ENCODE results near the gene DPP4. TPM values are rescaled to one million over a fixed set of nuclear protein-coding genes. Genes with fewer than 3 reads are reported as not detected.

Gene DPP4
- total RNA-seq, 1 experiment from 2014 or later, result 0.80 TPM

DNA sequence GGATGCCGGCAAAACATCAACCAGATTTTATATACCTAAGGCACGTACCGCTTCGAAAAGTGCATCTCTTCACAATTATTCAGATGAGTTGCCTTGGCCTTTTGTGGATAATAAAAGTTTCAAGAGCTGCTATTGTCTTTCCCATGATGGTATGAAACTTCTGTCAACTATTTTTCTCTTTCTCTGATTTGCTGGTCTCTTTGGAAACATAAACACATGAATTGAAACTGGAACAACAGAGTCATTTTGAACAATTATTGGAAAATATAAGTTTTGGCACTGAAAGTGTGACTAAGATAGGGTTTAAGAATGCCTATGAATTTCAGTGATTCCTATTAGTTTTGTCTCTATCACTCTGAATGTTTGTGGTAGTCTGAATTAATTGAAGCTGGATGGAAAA lies 109.9 kb downstream of the DPP4 start:
- DNase-seq (ENCODE audit: low spot score), result no peak

DNA sequence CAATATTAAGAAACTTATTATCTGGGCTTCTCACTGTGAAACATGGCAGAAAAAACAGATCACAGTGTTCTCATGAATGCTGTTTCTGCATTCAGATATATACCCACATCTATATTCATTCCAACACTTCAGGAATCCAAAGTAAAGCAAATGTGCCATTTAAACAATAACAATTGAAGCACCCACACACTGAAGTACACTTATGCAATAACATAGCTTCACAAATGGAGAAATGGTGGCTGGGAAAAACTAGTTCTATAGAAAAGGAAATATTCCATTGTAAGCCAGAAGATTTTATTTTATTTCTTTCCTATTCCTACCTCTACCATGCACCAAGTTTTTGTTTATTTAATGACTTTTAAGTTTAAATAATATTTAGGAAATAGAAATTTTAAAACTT lies 111.9 kb downstream of the DPP4 start:
- Histone ChIP-seq H3K4me3 (ENCODE audit: low read depth, low read length, poor library complexity, severe bottlenecking) (no peak overlapping the region), H3K9me3 (ENCODE audit: low read depth, low read length, poor library complexity, severe bottlenecking) (no peaks in the 10 kb centered on the region), H3K36me3 (ENCODE audit: insufficient read depth, low read length, poor library complexity, severe bottlenecking) (no peaks in the 10 kb centered on the region), H3K4me1 (ENCODE audit: insufficient read depth, low read length, poor library complexity, severe bottlenecking) (no peaks in the 10 kb centered on the region), H3K27me3 (replicated peaks; ENCODE audit: insufficient read depth, low read depth, low read length, poor library complexity) (no peaks in the 10 kb centered on the region), H3K27ac (ENCODE audit: low read depth, low read length, poor library complexity, severe bottlenecking) (no peak overlapping the region)
- ChIA-PET POLR2A (ENCODE audit: low non-redundant PET) (no interaction called here), CTCF (no interaction called here)
- BruUV-seq (replicated peaks), result no TSS peak
- no peak for DNase-seq (ENCODE audit: low spot score)
- intact Hi-C loops (cut with micrococcal nuclease; ENCODE audit: unreplicated experiment), result loop anchor here (10.0 kb wide), 1 partner anchor 333 kb away; no protein-coding TSS in a partner anchor
- TF ChIP-seq, protein P1, sequence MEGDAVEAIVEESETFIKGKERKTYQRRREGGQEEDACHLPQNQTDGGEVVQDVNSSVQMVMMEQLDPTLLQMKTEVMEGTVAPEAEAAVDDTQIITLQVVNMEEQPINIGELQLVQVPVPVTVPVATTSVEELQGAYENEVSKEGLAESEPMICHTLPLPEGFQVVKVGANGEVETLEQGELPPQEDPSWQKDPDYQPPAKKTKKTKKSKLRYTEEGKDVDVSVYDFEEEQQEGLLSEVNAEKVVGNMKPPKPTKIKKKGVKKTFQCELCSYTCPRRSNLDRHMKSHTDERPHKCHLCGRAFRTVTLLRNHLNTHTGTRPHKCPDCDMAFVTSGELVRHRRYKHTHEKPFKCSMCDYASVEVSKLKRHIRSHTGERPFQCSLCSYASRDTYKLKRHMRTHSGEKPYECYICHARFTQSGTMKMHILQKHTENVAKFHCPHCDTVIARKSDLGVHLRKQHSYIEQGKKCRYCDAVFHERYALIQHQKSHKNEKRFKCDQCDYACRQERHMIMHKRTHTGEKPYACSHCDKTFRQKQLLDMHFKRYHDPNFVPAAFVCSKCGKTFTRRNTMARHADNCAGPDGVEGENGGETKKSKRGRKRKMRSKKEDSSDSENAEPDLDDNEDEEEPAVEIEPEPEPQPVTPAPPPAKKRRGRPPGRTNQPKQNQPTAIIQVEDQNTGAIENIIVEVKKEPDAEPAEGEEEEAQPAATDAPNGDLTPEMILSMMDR (conservative IDR thresholded peaks at IDR 0.05; ENCODE audit: low read depth, low read length), result no peak
- no peak for TF ChIP-seq EZH2 (IDR thresholded peaks at IDR 0.05; ENCODE audit: borderline replicate concordance, low read depth, low read length, poor library complexity, severe bottlenecking)

More for the DNA sequence above, 109.9 kb downstream of the DPP4 start:
- Histone ChIP-seq H3K9me3 (ENCODE audit: low read depth, low read length, poor library complexity, severe bottlenecking) (no peaks in the 10 kb centered on the region), H3K4me1 (ENCODE audit: insufficient read depth, low read length, poor library complexity, severe bottlenecking) (no peaks in the 10 kb centered on the region), H3K27ac (ENCODE audit: low read depth, low read length, poor library complexity, severe bottlenecking) (no peak overlapping the region), H3K4me3 (ENCODE audit: low read depth, low read length, poor library complexity, severe bottlenecking) (no peak overlapping the region), H3K36me3 (ENCODE audit: insufficient read depth, low read length, poor library complexity, severe bottlenecking) (no peaks in the 10 kb centered on the region), H3K27me3 (replicated peaks; ENCODE audit: insufficient read depth, low read depth, low read length, poor library complexity) (no peaks in the 10 kb centered on the region)
- intact Hi-C loops (cut with micrococcal nuclease; ENCODE audit: unreplicated experiment), result loop anchor here (10.0 kb wide), 1 partner anchor 331 kb away; no protein-coding TSS in a partner anchor
- CTCF ChIA-PET, result no interaction called here
- no TSS peak for BruUV-seq (replicated peaks)
- POLR2A ChIA-PET (ENCODE audit: low non-redundant PET), result no interaction called here
- TF ChIP-seq EZH2 (IDR thresholded peaks at IDR 0.05; ENCODE audit: borderline replicate concordance, low read depth, low read length, poor library complexity, severe bottlenecking), result no peak
- TF ChIP-seq, protein P1 (conservative IDR thresholded peaks at IDR 0.05; ENCODE audit: low read depth, low read length), result no peak

DNA sequence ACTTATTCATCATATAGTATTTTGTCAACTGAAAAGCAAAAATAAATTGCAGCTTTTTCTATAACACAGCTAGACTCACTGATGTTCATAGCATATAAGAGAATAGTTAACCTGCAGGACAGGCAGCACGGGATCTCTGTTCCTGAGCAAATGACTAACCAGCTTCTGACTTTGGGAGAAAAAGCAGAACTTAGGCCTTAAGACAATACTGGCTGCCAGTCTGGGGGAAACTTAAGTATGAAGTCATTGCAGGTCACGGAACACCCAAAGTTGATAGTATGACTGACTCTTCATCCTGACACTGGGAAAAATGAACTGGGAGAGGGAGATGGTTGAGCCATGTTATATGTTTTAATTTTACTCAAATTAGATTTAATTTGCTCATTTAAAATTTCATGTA lies 113.0 kb downstream of the DPP4 start:
- no peaks in the 10 kb centered on the region for H3K9me3 ChIP-seq (ENCODE audit: low read depth, low read length, poor library complexity, severe bottlenecking)
- intact Hi-C loops (cut with micrococcal nuclease; ENCODE audit: unreplicated experiment), result loop anchor here (10.0 kb wide), 1 partner anchor 334 kb away; no protein-coding TSS in a partner anchor

More for the DNA sequence above, 113.0 kb downstream of the DPP4 start:
- POLR2A ChIA-PET (ENCODE audit: low non-redundant PET), result interaction anchor here (0.5 kb wide), 1 partner anchor 114 kb away, joined by 7 read pairs; no protein-coding TSS in a partner anchor
- H3K27me3 ChIP-seq (replicated peaks; ENCODE audit: insufficient read depth, low read depth, low read length, poor library complexity), result no peaks in the 10 kb centered on the region
- no peak overlapping the region for H3K27ac ChIP-seq (ENCODE audit: low read depth, low read length, poor library complexity, severe bottlenecking)
- H3K4me3 ChIP-seq (ENCODE audit: low read depth, low read length, poor library complexity, severe bottlenecking), result no peak overlapping the region
- CTCF ChIA-PET, result no interaction called here
- no TSS peak for BruUV-seq (replicated peaks)
- no peak for DNase-seq (ENCODE audit: low spot score)
- no peaks in the 10 kb centered on the region for H3K36me3 ChIP-seq (ENCODE audit: insufficient read depth, low read length, poor library complexity, severe bottlenecking)
- TF ChIP-seq, protein P1 (conservative IDR thresholded peaks at IDR 0.05; ENCODE audit: low read depth, low read length), result no peak
- TF ChIP-seq EZH2 (IDR thresholded peaks at IDR 0.05; ENCODE audit: borderline replicate concordance, low read depth, low read length, poor library complexity, severe bottlenecking), result no peak
- no peaks in the 10 kb centered on the region for H3K4me1 ChIP-seq (ENCODE audit: insufficient read depth, low read length, poor library complexity, severe bottlenecking)

Measured in A673 (cell line).